Lung (tissue), 12 donors: ENCODE measurements around the gene HAPSTR1. TPM values are rescaled to one million over a fixed set of nuclear protein-coding genes. Genes with fewer than 3 reads are reported as not detected.

Experiments
- ATAC-seq: fragments of 200-7000 bp; cut with Tn5 transposase; one replicate; pipeline ENCODE4 v1.9.1; 2020; ENCODE audit warnings: moderate number of reproducible peaks; ENCODE audit not compliant: insufficient read depth, low FRiP score
- DNase-seq, 3 donors: peaks; one replicate each; pipeline ENCODE4 v3.0.0-alpha.2; 2013 to 2017
- H3K27ac ChIP-seq, 2 donors: one replicate each; pipeline ENCODE4 v1.5.1; 2013; ENCODE audit warnings: mild to moderate bottlenecking in 2 of 2, moderate library complexity in 2 of 2, control low read depth in 1 of 2, inconsistent platforms in 1 of 2, low read depth in 1 of 2, low read length in 1 of 2
- H3K27me3 ChIP-seq, 3 donors: one replicate each; pipeline ENCODE4 v1.5.1; 2013; ENCODE audit warnings: low read length in 2 of 3; ENCODE audit not compliant: control insufficient read depth in 3 of 3, insufficient read depth in 3 of 3
- H3K36me3 ChIP-seq, 4 donors: one replicate each; pipeline ENCODE4 v1.5.1; 2013; ENCODE audit warnings: low read length in 4 of 4, mild to moderate bottlenecking in 1 of 4, moderate library complexity in 1 of 4; ENCODE audit not compliant: control insufficient read depth in 4 of 4, insufficient read depth in 4 of 4
- H3K4me1 ChIP-seq, 5 donors: one replicate each; pipeline ENCODE4 v1.5.1; 2013; ENCODE audit warnings: low read length in 5 of 5, mild to moderate bottlenecking in 2 of 5, moderate library complexity in 1 of 5; ENCODE audit not compliant: control insufficient read depth in 5 of 5, insufficient read depth in 5 of 5
- H3K4me3 ChIP-seq: one replicate; pipeline ENCODE4 v1.5.1; 2013; ENCODE audit warnings: mild to moderate bottlenecking, control low read depth, moderate library complexity
- H3K9ac ChIP-seq, 2 donors: one replicate each; pipeline ENCODE4 v1.5.1; 2013; ENCODE audit warnings: low read length in 2 of 2, control low read depth in 1 of 2; ENCODE audit not compliant: insufficient read depth in 1 of 2
- H3K9me3 ChIP-seq, 4 donors: one replicate each; pipeline ENCODE4 v1.5.1; 2013; ENCODE audit warnings: low read length in 3 of 4, mild to moderate bottlenecking in 1 of 4, moderate library complexity in 1 of 4; ENCODE audit not compliant: control insufficient read depth in 4 of 4, insufficient read depth in 3 of 4
- CTCF ChIP-seq: IDR thresholded peaks from 2 replicates; pipeline ENCODE4 v1.5.1; 2012; ENCODE audit warnings: mild to moderate bottlenecking; ENCODE audit errors: control extremely low read depth, extremely low read depth
- WGBS, 2 donors: extraction: QIAGEN DNeasy Blood & Tissue Kit; methylation state at CpG; one replicate each; pipeline ENCODE4 v1.1.7; 2013; 5-methylcytosine and 5-hydroxymethylcytosine counted together
- polyA plus RNA-seq, 2 donors: library from polyadenylated mRNA; stranded (reverse); fragments of 200-250 nt; gene quantifications; one replicate each; pipeline ENCODE4 v1.2.1, GENCODE V29; 2013
- total RNA-seq, 2 donors: library from RNA; depleted of rRNA in 1 of 2; stranded (reverse); fragments of >200 nt in 1 of 2; gene quantifications; one replicate each; pipeline ENCODE4 v1.2.1, GENCODE V29; 2014 to 2021
- donor health status: control.
- donor health status: control.
- donor health status: Bipolar disorder and iron deficiency.
- donor health status: healthy.
- donor health status: DM: yes; HTN: yes; CAD: no.

Gene HAPSTR1
- total and polyA plus RNA-seq, 4 donors: 10.1 to 81.7 (median 40.6) TPM

GRCh38 chr16:9114112-9114511, 22.7 kb downstream of the HAPSTR1 start:
- DNase-seq (no peak), ATAC-seq (no peak)
- no peak for TF ChIP-seq CTCF
- H3K27ac ChIP-seq: no peak overlapping the region
- peaks cover 6 to 10% (median 9%) of the 10 kb centered on the region in 4 donors for H3K36me3 ChIP-seq
- no peak overlapping the region for H3K4me3 ChIP-seq
- no peaks in the 10 kb centered on the region for H3K9me3 ChIP-seq
- H3K9ac ChIP-seq: no peak overlapping the region
- 40 to 57% methylated on average over 5 of the region's 5 CpGs for WGBS, 2 donors
- peaks cover 5 to 48% (median 17%) of the 10 kb centered on the region in 5 donors for H3K4me1 ChIP-seq
- no peaks in the 10 kb centered on the region for H3K27me3 ChIP-seq

GRCh38 chr16:9114842-9115241, 23.4 kb downstream of the HAPSTR1 start:
- Histone ChIP-seq H3K9ac (no peak overlapping the region), H3K4me3 (no peak overlapping the region), H3K36me3 (peaks cover 5 to 9% (median 7%) of the 10 kb centered on the region in 4 donors), H3K27me3 (no peaks in the 10 kb centered on the region), H3K27ac (peak overlapping the region in 1 of 2 donors; percentile 21), H3K4me1 (peaks cover 2 to 45% (median 15%) of the 10 kb centered on the region in 5 donors), H3K9me3 (no peaks in the 10 kb centered on the region)
- WGBS, 2 donors: 96 to 98% methylated on average over 3 of the region's 3 CpGs
- DNase-seq (no peak), ATAC-seq (no peak)
- TF ChIP-seq CTCF: no peak

GRCh38 chr16:9115277-9115676, 23.8 kb downstream of the HAPSTR1 start:
- no peak for TF ChIP-seq CTCF
- DNase-seq: no peak
- Histone ChIP-seq H3K27ac (no peak overlapping the region), H3K27me3 (no peaks in the 10 kb centered on the region), H3K36me3 (peaks cover 5 to 9% (median 7%) of the 10 kb centered on the region in 4 donors), H3K4me1 (peaks cover under 1 to 43% (median 15%) of the 10 kb centered on the region in 5 donors), H3K9me3 (no peaks in the 10 kb centered on the region), H3K9ac (no peak overlapping the region), H3K4me3 (no peak overlapping the region)
- ATAC-seq: no peak
- 67 to 87% methylated on average over 3 of the region's 3 CpGs for WGBS, 2 donors

GRCh38 chr16:9116141-9116540, 24.7 kb downstream of the HAPSTR1 start:
- Histone ChIP-seq H3K9me3 (no peaks in the 10 kb centered on the region), H3K27me3 (no peaks in the 10 kb centered on the region), H3K9ac (no peak overlapping the region), H3K4me1 (peaks cover 0 to 42% (median 15%) of the 10 kb centered on the region in 5 donors), H3K4me3 (no peak overlapping the region), H3K27ac (no peak overlapping the region), H3K36me3 (peaks cover 5 to 9% (median 7%) of the 10 kb centered on the region in 4 donors)
- ATAC-seq (no peak), DNase-seq (no peak)
- no peak for TF ChIP-seq CTCF
- WGBS, 2 donors: 99 to 100% methylated on average over 2 of the region's 2 CpGs
